ENCODE measurements around the gene FBXO38.

Gene FBXO38, protein sequence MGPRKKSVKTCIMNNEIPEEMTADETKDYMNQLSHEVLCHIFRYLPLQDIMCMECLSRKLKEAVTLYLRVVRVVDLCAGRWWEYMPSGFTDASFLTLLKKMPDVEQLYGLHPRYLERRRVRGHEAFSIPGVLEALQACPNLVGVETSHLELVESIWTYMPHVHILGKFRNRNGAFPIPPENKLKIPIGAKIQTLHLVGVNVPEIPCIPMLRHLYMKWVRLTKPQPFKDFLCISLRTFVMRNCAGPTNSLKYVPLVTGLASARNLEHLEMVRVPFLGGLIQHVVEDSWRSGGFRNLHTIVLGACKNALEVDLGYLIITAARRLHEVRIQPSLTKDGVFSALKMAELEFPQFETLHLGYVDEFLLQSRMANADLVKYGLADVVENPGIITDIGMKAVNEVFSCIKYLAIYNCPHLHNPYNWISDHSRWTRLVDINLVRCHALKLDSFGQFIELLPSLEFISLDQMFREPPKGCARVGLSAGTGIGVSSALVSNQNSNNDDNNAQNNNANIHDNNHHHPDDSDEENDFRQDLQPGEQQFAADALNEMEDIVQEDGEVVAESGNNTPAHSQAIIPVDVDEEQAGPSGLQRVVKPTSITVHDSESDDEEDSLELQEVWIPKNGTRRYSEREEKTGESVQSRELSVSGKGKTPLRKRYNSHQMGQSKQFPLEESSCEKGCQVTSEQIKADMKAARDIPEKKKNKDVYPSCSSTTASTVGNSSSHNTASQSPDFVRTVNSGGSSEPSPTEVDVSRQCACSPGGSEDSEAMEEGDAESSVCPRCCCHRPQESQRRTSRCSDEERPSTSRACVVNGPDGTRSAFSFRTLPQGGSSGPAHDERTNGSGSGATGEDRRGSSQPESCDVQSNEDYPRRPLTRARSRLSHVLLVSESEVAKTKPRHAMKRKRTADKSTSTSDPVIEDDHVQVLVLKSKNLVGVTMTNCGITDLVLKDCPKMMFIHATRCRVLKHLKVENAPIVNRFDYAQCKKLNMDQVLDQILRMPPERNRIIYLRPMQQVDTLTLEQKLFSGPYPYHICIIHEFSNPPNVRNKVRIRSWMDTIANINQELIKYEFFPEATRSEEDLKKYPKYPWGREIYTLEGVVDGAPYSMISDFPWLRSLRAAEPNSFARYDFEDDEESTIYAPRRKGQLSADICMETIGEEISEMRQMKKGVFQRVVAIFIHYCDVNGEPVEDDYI

DNA sequence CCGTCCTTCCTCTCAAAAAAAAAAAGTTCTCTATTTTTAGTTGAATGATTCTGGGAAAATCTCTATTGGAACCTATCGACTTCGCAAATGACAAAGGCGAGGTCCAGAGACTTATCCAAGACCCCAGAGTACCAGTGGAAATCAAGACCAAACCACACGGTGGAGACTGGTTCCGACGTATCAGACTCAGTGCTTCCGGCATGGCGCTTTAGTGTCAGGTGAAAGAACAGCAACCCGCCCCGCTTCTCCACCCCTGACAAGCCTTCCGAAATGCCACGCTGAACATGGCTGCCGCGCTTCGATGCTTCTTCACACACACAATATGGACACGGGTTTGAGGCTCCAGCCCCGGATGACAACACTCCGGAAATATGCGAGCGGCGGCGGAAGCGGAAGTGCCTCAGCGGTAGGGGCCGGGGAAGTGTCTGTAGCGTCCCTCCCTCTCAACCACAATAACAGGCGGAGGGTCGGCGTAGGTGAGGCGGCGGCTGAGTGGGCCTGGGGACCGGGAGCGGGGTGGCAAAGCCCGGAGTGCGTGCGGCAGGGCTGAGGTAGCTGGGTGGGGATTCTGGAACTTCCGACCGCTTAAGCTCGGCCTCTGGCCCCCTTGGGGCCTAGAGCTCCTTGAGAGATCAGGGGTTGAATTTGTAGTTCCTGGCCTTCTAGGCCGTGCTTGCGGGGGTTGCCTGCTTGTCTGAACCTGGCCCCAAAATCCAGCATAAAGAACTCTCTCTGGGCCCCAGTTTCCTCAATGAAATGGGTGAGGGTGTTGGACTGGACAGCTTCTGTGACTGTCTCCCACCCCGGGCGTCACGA lies at the start of gene FBXO38:
FBXO38 (plus strand) TSS at position 395 of the 816 bp plus-strand sequence. CDS start 10,819 bp downstream, outside the sequence.
- peak; percentile 97 for DNase-seq (ENCODE audit: low spot score)

DNA sequence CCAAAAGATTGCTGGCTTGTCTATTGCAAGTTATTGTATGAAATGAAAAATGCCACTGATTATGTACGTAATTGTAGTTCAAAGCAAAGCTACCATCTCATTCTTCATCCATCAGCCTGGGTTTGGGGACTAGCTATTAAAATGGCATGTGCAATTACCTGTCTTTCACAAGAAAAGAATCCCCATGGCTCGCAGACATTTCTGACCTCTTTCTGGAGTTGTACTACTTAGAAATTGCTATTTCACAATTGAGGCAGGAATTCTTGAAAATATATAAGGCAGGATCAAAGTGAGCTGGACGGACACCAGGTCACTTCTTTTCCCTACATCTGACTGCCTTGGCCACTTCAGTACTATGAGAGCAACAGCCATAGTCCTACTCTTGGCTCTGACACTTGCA lies 48.5 kb upstream of the FBXO38 start, which contains the start of gene SPINK9:
SPINK9 (plus strand) TSS at position 301 of the 400 bp plus-strand sequence; CDS start at position 356, 55 bp downstream.
- DNase-seq (ENCODE audit: low spot score) = no peak

DNA sequence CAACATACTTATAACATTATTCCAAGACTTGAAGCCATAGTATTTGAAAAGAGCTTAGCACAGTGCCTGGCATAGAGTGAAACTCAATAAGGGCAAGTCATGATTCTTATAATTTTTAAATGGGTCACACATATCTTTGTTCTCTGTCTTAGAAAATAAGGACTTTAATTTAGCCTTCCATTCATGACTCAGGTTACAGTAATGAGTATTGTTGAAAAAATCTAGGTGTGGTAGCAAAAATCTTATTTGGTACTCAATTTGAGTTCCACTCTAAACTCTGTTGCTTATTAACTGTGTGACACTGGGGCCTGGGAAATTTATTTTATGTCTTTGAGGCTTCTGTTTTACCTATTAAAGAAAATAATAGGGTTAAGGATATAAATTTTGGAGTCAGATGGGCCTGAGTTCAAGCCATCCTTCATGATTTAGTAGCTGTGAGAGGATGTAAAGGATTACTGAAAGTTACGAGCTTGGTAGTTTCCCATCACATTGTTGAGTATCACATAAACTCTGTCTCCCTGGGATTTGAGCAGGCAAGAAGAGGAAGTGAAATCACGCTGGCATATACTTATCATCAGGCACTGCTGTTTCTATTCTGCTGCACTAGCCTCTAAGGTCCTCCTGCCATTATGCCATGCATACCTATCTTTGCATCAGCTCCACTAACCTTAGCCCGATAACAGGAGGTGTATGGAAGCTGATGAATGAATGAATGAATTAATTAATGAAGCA lies 46.9 kb upstream of the FBXO38 start:
- no peak for DNase-seq (ENCODE audit: low spot score)

DNA sequence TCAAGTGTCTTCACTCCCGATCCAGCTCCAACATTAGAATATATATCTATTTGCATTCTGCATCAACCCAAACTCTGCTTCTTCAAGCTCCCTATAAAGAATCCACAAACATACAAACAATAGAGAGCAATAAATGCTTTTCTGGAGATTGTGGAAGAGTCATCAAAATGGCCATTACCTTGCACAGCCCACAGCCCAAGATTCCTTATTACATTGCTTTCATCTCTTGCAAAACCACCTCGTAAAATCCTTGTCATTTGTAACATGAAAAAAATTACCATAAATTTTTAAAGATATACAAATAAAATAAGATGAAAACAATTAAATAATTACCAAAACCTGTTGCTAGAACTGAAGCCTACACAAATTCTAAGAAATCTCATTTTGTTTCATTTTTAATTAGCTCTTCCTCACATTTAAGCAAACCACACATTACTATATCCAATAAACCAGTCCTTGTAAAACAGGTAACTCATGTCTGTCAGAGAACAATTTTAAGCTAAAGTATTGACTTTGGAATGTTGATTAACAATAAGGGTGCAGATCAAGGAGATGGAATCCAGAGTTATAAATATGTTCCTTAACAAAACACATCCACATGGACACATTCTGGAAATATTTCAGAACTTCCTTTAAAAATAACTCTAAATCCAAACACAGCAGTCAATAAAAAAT lies 41.2 kb upstream of the FBXO38 start:
- DNase-seq (ENCODE audit: low spot score) = no peak

DNA sequence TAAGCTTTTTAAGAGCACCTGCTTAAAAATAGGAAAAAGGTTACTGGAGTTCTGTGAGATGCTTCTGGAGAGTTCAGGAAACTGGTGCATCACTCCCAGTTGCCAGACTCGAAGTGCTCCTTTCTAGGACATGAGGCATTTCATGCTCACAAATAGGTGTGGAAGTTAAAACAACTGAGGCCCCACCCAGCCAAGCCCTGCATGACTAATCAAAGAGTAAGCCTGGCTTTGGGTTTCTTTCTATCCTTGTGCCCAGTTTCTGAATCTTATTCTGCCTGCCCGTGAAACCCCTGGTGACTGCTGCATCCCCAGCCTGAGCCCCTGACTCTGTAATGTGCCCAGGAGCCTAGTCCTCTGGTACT lies 40.7 kb upstream of the FBXO38 start:
- DNase-seq (ENCODE audit: low spot score) = no peak

DNA sequence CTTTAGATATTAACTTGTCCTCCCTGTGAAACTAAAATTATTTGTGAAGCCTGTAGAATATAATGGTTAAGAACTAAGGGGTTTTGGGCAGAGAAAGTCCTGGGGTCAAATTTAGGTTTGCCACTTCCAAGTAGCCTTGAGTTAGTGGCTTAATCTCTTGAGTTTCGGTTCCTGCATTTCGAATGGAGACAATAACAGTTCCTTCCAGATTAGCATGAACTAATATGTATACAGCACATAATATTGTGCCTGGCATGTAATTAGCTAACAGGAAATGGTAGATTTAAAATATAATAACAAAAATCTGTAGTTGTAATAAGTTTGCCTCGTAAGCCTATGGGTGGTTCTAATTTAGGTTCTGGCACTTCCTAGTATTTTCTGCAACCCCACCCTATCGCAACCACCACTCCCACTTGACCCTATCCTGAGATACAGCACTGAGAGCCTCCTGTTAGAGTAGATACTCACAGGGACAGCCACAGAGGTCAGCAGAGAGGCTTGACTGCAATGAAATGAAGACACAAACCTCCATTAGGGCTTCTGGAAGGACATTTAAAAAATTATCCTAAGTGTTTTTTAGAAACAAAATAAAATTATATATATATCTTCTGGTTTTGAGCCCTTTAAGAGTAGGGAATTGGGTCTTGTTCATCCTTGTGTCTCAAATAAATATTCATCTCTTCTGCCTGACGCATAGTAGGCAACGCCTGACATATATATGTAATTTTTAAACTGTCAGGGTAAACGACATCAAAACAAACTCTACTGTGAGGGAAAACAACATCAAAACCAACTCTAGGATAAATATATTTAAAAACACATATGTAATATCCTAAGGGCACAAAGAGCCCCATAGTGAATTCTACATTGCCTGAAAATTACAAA lies 39.9 kb upstream of the FBXO38 start:
- no peak for DNase-seq (ENCODE audit: low spot score)

DNA sequence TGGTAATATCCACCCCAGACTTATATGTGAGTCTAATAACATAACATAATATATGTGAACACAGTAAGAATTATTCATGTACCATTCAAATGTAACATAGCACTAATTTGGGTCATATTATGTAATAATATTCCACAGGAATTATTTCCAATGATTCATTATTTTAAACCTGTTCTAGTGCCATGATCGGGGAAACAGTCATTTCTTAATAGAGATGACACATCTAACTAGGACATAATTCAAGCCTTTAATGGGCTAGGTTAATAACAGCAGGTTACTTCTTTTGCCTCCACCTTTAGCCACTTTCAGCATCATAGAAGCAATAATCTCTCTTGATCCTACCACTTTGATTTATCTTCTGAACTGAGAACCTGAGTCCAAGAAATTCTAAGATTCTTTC lies 36.1 kb upstream of the FBXO38 start:
- no peak for DNase-seq (ENCODE audit: low spot score)

DNA sequence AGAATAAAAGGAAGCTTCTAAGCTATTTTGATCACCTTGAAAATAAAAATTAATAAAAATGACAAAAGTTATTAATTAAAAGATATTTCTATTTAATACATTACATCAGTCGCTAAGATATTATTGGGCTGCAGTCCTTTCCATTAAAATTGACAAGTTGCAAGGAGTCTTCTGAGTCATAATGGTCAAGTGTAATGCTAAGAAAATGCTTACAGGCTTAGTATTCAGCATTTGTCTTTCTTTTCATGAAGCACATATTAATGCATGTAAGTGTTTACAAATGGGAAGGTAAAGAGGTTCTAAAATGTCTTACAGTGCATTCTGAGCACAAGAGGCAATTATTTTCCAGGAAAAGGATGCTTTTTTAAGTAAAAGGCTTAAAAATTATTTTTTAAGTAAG lies 31.1 kb upstream of the FBXO38 start:
- DNase-seq (ENCODE audit: low spot score) = no peak

DNA sequence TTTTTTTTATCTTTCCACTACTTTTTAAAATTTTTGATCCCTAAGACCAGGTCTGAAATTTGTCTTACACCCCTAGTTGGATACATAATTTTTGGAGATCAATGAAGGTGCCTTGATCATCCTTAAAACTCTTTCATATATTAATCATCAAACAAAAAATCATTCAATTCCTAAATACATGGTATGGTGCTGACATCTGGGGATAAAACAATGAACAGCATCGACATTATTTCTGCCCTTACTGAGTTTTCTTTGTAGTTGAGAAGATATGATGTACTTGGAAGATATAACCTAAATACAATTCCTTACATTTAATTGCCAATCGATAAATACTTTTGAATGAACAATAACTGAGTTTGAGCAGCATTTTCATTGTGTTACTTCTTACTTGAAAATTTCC lies 30.1 kb upstream of the FBXO38 start:
- no peak for DNase-seq (ENCODE audit: low spot score)

DNA sequence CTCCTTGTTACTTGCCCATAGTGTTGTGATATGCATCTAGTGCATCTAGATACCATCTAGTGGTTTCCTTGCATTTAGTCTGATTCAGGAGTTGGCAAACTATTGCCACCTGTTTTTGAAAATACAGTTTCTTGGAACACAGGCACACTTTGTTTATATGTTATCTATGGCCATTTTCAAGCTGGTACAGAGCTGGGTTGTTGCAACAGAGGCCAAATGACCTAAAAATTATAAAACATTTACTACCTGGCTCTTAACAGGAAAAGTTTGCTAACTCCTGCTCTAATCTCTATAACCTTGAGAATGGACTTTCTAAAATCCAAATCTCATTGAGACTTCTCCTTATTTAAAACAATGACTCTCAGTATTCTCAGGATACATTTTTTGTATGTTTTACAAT lies 19.4 kb upstream of the FBXO38 start:
- no peak for DNase-seq (ENCODE audit: low spot score)

DNA sequence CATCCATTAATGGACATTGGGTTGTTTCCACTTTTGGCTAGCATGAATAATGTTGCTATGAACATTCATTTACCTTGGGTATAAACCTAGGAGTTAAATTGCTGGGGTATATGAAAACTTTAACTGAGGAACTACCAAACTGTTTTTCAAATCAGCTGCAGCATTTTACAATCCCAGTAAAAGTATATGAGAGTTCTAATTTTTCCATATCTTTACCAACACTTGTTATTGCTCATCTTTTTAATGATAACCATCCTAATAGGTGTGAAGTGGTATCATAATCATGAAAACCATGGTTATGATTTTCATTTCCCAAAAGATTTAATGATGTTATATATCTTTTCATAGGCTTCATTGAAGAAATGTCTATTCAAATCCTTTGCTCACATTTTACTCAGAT lies 15.5 kb upstream of the FBXO38 start:
- DNase-seq (ENCODE audit: low spot score) = no peak

DNA sequence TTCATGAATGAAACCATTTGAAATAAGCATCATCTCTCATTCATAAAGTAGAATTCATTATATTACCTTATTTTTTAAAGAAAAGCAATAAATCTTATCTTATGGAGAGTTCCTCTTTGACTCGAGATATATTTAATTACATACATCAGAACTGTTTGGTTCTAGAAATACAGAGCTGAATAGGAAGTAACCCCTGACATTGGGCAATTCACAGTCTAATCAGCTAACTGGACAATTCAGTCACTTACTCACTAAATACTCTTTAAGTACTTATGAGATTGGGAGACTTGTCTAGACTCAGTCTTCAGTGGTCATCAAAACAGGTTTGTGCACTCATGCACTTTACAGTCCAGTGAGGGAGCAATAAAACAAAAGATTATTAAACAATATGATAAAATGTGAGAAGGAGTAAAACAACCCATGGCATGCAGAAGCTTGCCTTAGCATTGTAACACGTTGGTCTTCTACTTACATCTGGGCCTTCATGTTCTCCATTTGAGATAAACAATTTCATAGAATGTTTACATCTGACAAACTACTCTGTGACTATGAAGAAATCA lies 11.5 kb upstream of the FBXO38 start:
- DNase-seq (ENCODE audit: low spot score) = no peak

DNA sequence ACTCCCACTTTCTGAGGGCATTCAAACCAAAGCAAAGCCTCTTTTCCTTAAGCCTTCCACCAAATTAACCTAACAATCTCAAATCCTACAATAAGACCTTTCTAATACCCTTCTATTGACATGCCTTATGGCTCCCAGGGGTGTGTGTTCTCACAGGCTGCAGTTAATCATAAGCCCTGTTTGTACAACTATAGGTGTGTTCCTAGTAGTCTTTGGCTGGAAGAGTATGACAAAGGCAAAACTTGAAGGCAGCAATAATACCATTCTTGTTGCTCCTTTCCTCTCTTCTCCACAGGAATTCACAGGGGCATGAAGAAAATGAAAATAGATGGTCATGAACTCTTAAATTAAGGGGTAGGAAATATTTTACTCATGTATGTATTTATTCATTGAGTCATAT lies 10.9 kb upstream of the FBXO38 start:
- DNase-seq (ENCODE audit: low spot score) = no peak

DNA sequence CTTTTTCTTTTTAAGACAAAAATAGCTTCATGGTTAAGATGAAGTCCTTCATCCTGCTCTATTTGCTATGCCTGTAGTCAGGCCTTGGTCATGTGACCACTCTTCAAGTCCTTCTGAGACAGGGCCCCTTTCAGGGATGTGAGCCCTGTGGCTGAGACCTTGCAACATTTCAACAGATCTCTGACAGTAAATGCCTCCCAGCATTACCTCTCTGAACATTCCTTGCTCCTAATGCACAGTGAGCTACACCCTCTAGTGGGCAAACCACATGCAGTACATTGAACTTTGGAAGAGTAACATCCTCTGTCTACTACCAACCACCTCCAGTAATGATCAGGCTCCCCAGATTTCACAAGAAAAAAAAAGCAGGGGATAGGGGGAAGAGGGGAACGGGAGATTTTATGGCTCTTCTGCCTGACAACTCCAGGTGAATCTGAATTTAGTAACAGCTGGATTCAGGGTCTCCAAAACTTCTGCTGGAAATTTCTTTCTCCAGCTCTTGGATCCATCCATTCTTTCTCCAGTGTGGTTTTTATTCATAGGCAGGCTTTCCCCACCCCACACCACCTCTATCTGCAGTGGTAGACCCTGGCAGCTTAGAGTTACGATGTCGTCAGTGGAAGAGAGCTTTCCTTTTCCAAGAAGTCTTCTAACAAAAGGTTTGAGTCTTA lies 8.9 kb upstream of the FBXO38 start:
- no peak for DNase-seq (ENCODE audit: low spot score)

DNA sequence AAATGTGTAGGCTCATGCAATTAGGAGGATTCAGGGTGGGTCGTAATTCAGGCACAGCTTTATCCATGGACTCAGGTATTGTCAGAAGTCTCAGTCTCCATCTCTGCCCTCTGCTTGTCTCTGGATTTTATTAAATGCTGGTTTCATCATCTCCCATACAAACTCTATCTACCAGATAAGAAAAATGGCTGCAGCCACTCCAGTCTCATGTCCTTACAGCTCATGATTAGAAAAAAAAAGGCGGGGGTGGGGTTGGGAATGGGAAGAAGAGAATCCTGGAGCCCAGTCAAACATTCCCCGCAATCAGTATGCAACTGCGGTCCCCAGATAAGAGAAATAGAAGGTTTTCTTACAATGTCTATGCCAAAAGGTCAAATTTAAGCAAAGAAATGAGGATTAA lies 7.6 kb upstream of the FBXO38 start:
- no peak for DNase-seq (ENCODE audit: low spot score)

DNA sequence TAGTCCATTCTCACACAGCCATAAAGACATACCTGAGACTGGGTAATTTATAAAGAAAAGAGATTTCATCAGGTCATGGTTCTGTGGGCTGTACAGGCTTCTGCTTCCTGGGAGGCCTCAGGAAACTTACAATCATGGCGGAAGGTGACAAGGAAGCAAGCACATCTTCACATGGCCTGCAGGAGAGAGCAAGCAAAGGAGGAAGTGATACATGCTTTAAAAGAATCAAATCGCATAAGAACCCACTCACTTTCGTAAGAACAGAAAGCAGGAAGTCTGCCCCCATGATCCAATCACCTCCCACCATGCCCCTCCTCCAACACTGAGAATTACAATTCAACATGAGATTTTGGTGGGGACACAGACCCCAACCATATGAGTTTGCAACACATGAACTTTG lies 5.1 kb upstream of the FBXO38 start:
- no peak for DNase-seq (ENCODE audit: low spot score)

DNA sequence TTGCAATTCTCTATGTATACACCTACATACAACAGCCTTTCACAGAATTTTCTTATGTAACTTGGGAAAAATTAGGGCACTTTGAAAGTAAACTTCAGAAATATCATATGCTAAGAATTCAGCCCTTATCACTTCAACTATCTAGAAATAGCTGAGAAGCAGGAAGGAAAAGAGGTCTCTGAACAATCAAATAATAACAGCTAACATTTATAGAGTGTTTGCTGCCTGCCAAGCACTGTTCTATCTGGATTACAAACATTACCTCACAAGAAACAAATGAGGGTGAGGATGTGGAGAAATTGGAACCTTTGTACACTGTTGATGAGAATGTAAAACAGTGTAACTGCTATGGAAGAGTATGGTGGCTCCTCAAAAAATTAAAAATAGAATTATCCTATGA lies 4.4 kb upstream of the FBXO38 start:
- no peak for DNase-seq (ENCODE audit: low spot score)

DNA sequence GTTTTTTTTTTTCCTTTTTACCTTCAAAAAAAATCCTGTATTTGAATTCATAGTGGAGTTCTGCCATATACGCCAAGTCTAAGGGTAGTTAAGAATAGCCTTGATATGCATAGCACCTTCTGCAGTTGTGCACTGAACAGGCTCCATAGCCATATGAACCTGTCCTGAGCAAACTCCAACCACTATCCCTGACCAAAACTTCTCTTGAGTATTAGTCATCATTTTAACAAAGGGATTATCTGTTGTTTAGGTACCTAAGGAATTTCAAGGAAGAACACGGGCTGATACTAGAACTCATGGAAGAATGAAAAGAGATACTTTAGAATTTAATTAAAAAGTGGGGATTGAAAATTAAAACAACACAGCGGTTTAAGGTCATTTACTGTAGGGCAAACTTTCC lies 1.9 kb upstream of the FBXO38 start:
- no peak for DNase-seq (ENCODE audit: low spot score)
